H1 (cell line): ENCODE data around the gene ZNF143. TPM values are rescaled to one million over a fixed set of nuclear protein-coding genes. Genes with fewer than 3 reads are reported as not detected.

Experiments
- BRCA1 ChIP-seq: IDR thresholded peaks from 2 replicates; pipeline ENCODE4 v1.6.1; 2012; ENCODE audit warnings: low read depth, low read length, improper control_type of control experiment
- CEBPB ChIP-seq: IDR thresholded peaks from 2 replicates; pipeline ENCODE4 v1.6.1; 2012; ENCODE audit warnings: low read depth, low read length
- EP300 ChIP-seq, 2 experiments: IDR thresholded peaks; 1 replicate in 1 of 2; 2 replicates in 1 of 2; pipeline ENCODE4 v1.6.1; 2011 to 2012; ENCODE audit warnings: low read depth in 2 of 2, low read length in 2 of 2, mild to moderate bottlenecking in 2 of 2, borderline replicate concordance in 1 of 2, inconsistent platforms in 1 of 2, moderate library complexity in 1 of 2
- PHF8 ChIP-seq: fragments of 200-600 bp; sonication (generic); conservative IDR thresholded peaks from 2 replicates; pipeline ENCODE4 v1.7.1; 2012; ENCODE audit warnings: low read depth, mild to moderate bottlenecking, inconsistent platforms, low read length, moderate library complexity
- POLR2AphosphoS5 ChIP-seq: IDR thresholded peaks from 2 replicates; pipeline ENCODE4 v1.6.1; 2011; ENCODE audit warnings: low read depth, low read length
- RFX5 ChIP-seq: IDR thresholded peaks from 2 replicates; pipeline ENCODE4 v1.6.1; 2011; ENCODE audit warnings: low read depth, low read length, improper control_type of control experiment, borderline replicate concordance
- RXRA ChIP-seq: IDR thresholded peaks from 2 replicates; pipeline ENCODE4 v1.6.1; 2011; ENCODE audit warnings: low read depth, mild to moderate bottlenecking, low read length, moderate library complexity; ENCODE audit not compliant: insufficient read depth
- SP2 ChIP-seq: IDR thresholded peaks from 2 replicates; pipeline ENCODE4 v1.6.1; 2012; ENCODE audit warnings: mild to moderate bottlenecking, low read length, inconsistent platforms
- TAF7 ChIP-seq: optimal IDR thresholded peaks from 2 replicates; pipeline ENCODE3; 2011; ENCODE audit warnings: low read depth, mild to moderate bottlenecking, inconsistent platforms, low read length, moderate library complexity, borderline replicate concordance
- TCF12 ChIP-seq: IDR thresholded peaks from 2 replicates; pipeline ENCODE4 v1.6.1; 2011; ENCODE audit warnings: low read depth, mild to moderate bottlenecking, low read length
- polyA plus RNA-seq, 7 experiments: library from polyadenylated mRNA; depleted of rRNA in 3 of 7; stranded (reverse) in 5 of 7; unstranded in 2 of 7; fragments of >200 nt in 5 of 7; fragments of 200-250 nt in 2 of 7; gene quantifications; 1 replicate in 5 of 7; 2 replicates in 1 of 7; 4 replicates in 1 of 7; pipeline versions ENCODE4 v1.2.1 to v1.2.3, GENCODE V29; 2011 to 2013; ENCODE audit warnings: missing spikeins in 2 of 7, mixed read lengths in 2 of 7
- total RNA-seq: library from RNA; stranded (reverse); fragmentation: NEBNext Ultra II Directional; extraction: Animal tissue kit (Norgen Biotek cat#: 25700); gene quantifications from 2 replicates; pipeline ENCODE4 v1.2.1, GENCODE V29; 2021
- TF ChIP-seq, protein P1 (sequence below): fragments of 300-600 bp; sonication (generic); IDR thresholded peaks from 2 replicates; pipeline ENCODE4 v1.7.1; 2012; ENCODE audit warnings: low read length, moderate library complexity, mild to moderate bottlenecking, inconsistent platforms; ENCODE audit not compliant: insufficient replicate concordance
- TF ChIP-seq, protein P2 (sequence below): IDR thresholded peaks from 2 replicates; pipeline ENCODE4 v1.6.1; 2011; ENCODE audit warnings: low read depth, mild to moderate bottlenecking, low read length; ENCODE audit not compliant: insufficient read depth

ZNF143 gene
- total and polyA plus RNA-seq, 2 of the 8 experiments (the other 6 are each of a cell fraction or from before 2014, with no cell fraction given): 43.0 to 69.2 TPM

DNA sequence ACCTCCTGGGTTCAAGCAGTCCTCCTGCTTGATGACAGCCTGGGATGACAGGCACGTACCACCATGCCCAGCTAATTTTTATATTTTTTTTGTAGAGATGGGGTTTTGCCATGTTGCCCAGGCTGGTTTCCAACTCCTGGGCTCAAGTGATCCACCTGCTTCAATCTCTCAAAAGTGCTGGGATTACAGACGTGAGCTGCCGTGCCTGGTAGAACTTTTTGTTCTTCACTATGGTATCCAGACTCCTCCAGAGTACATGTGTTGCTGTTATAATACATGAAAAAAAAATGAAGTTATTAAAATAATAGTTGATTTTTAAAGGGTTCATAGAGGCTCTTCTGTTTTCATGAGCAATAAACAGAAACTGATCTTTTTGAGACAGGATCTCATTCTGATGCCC, 29.6 kb downstream of the ZNF143 start (continued):
- TF ChIP-seq, protein P1, sequence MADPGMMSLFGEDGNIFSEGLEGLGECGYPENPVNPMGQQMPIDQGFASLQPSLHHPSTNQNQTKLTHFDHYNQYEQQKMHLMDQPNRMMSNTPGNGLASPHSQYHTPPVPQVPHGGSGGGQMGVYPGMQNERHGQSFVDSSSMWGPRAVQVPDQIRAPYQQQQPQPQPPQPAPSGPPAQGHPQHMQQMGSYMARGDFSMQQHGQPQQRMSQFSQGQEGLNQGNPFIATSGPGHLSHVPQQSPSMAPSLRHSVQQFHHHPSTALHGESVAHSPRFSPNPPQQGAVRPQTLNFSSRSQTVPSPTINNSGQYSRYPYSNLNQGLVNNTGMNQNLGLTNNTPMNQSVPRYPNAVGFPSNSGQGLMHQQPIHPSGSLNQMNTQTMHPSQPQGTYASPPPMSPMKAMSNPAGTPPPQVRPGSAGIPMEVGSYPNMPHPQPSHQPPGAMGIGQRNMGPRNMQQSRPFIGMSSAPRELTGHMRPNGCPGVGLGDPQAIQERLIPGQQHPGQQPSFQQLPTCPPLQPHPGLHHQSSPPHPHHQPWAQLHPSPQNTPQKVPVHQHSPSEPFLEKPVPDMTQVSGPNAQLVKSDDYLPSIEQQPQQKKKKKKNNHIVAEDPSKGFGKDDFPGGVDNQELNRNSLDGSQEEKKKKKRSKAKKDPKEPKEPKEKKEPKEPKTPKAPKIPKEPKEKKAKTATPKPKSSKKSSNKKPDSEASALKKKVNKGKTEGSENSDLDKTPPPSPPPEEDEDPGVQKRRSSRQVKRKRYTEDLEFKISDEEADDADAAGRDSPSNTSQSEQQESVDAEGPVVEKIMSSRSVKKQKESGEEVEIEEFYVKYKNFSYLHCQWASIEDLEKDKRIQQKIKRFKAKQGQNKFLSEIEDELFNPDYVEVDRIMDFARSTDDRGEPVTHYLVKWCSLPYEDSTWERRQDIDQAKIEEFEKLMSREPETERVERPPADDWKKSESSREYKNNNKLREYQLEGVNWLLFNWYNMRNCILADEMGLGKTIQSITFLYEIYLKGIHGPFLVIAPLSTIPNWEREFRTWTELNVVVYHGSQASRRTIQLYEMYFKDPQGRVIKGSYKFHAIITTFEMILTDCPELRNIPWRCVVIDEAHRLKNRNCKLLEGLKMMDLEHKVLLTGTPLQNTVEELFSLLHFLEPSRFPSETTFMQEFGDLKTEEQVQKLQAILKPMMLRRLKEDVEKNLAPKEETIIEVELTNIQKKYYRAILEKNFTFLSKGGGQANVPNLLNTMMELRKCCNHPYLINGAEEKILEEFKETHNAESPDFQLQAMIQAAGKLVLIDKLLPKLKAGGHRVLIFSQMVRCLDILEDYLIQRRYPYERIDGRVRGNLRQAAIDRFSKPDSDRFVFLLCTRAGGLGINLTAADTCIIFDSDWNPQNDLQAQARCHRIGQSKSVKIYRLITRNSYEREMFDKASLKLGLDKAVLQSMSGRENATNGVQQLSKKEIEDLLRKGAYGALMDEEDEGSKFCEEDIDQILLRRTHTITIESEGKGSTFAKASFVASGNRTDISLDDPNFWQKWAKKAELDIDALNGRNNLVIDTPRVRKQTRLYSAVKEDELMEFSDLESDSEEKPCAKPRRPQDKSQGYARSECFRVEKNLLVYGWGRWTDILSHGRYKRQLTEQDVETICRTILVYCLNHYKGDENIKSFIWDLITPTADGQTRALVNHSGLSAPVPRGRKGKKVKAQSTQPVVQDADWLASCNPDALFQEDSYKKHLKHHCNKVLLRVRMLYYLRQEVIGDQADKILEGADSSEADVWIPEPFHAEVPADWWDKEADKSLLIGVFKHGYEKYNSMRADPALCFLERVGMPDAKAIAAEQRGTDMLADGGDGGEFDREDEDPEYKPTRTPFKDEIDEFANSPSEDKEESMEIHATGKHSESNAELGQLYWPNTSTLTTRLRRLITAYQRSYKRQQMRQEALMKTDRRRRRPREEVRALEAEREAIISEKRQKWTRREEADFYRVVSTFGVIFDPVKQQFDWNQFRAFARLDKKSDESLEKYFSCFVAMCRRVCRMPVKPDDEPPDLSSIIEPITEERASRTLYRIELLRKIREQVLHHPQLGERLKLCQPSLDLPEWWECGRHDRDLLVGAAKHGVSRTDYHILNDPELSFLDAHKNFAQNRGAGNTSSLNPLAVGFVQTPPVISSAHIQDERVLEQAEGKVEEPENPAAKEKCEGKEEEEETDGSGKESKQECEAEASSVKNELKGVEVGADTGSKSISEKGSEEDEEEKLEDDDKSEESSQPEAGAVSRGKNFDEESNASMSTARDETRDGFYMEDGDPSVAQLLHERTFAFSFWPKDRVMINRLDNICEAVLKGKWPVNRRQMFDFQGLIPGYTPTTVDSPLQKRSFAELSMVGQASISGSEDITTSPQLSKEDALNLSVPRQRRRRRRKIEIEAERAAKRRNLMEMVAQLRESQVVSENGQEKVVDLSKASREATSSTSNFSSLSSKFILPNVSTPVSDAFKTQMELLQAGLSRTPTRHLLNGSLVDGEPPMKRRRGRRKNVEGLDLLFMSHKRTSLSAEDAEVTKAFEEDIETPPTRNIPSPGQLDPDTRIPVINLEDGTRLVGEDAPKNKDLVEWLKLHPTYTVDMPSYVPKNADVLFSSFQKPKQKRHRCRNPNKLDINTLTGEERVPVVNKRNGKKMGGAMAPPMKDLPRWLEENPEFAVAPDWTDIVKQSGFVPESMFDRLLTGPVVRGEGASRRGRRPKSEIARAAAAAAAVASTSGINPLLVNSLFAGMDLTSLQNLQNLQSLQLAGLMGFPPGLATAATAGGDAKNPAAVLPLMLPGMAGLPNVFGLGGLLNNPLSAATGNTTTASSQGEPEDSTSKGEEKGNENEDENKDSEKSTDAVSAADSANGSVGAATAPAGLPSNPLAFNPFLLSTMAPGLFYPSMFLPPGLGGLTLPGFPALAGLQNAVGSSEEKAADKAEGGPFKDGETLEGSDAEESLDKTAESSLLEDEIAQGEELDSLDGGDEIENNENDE: no peak
- TF ChIP-seq SP2: no peak
- TF ChIP-seq BRCA1: no peak
- TF ChIP-seq CEBPB: no peak
- no peak for TF ChIP-seq POLR2AphosphoS5
- TF ChIP-seq PHF8: no peak
- no peak for TF ChIP-seq EP300 (IDR thresholded peaks at IDR 0.05; ENCODE audit: borderline replicate concordance in 1 of 2, low read depth in 2 of 2, low read length in 2 of 2)
- TF ChIP-seq TCF12: no peak
- TF ChIP-seq RXRA: no peak
- TF ChIP-seq, protein P2, sequence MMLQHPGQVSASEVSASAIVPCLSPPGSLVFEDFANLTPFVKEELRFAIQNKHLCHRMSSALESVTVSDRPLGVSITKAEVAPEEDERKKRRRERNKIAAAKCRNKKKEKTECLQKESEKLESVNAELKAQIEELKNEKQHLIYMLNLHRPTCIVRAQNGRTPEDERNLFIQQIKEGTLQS: no peak
- no peak for TF ChIP-seq TAF7
- no peak for TF ChIP-seq RFX5
